Astrocyte of the cerebellum (primary cell): ENCODE measurements around the gene HOXD13.

Experiments
- DNase-seq: peaks from one replicate; pipeline ENCODE4 v3.0.0-alpha.2; 2011; ENCODE audit warnings: low read depth
- H3K4me3 ChIP-seq: 2 replicates; pipeline ENCODE4 v1.5.1; 2011; ENCODE audit warnings: mild to moderate bottlenecking, low read depth, low read length, moderate library complexity
- in situ Hi-C: cut with HindIII; loops from 2 replicates; pipeline ENCODE4 v1.10.0; 2017; ENCODE audit warnings: low sequenced_read_pairs
- TF ChIP-seq, protein P1 (sequence below): IDR thresholded peaks from 2 replicates; pipeline ENCODE4 v1.5.1; 2012; ENCODE audit warnings: low read length, low read depth, moderate library complexity, mild to moderate bottlenecking; ENCODE audit errors: missing control alignments

The HOXD13 gene

GRCh38 chr2:176103194-176103593 is 10.7 kb downstream of the HOXD13 start:
- TF ChIP-seq, protein P1, sequence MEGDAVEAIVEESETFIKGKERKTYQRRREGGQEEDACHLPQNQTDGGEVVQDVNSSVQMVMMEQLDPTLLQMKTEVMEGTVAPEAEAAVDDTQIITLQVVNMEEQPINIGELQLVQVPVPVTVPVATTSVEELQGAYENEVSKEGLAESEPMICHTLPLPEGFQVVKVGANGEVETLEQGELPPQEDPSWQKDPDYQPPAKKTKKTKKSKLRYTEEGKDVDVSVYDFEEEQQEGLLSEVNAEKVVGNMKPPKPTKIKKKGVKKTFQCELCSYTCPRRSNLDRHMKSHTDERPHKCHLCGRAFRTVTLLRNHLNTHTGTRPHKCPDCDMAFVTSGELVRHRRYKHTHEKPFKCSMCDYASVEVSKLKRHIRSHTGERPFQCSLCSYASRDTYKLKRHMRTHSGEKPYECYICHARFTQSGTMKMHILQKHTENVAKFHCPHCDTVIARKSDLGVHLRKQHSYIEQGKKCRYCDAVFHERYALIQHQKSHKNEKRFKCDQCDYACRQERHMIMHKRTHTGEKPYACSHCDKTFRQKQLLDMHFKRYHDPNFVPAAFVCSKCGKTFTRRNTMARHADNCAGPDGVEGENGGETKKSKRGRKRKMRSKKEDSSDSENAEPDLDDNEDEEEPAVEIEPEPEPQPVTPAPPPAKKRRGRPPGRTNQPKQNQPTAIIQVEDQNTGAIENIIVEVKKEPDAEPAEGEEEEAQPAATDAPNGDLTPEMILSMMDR = no peak
- in situ Hi-C loops = loop anchor here (25.0 kb wide), 1 partner anchor 1034 kb away; no protein-coding TSS in a partner anchor
- no peak for DNase-seq
- no peak overlapping the region for H3K4me3 ChIP-seq

DNA sequence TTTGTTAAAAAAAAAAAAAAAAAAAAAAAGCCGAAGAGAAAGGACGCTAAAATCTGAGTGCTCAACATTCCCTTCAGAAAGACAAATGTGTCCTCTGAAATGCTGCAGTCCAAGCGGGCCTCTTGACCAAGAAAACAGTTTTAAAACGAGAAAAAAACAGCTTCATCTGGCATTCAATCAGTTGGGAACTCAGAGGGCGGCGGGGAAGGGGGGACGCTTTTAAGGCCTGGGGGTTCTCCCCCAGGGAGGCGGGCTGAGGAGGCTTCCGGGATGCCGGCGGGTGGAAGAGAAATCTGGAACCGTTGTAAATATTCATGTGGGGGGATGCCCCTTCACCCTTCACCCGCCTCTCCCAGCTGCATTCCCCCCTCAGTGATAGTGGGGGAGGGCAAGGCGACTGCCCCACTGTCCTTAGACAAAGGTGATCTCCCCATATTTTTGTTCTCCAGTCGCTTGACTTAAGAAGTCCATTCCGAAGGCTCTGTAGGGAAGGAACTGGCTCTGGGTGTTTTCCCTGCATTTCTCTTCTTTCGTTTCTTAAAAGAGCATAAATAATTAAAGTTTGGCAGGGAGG is 11.3 kb downstream of the HOXD13 start:
- no peak overlapping the region for H3K4me3 ChIP-seq
- TF ChIP-seq, protein P1 = no peak
- DNase-seq = no peak
- in situ Hi-C loops = loop anchor here (25.0 kb wide), 1 partner anchor 1033 kb away; no protein-coding TSS in a partner anchor

- in situ Hi-C loops = loop anchor here (25.0 kb wide), 1 partner anchor 1033 kb away; no protein-coding TSS in a partner anchor
- TF ChIP-seq, protein P1 = no peak
- no peak overlapping the region for H3K4me3 ChIP-seq
- DNase-seq = no peak
Measured at GRCh38 chr2:176104316-176105077, 12.0 kb downstream of the HOXD13 start.

GRCh38 chr2:176105078-176105729 is 12.7 kb downstream of the HOXD13 start:
- TF ChIP-seq, protein P1 = no peak
- no peak overlapping the region for H3K4me3 ChIP-seq
- DNase-seq = no peak
- in situ Hi-C loops = loop anchor here (25.0 kb wide), 1 partner anchor 1032 kb away; no protein-coding TSS in a partner anchor

- TF ChIP-seq, protein P1 = no peak
- H3K4me3 ChIP-seq = no peak overlapping the region
- no peak for DNase-seq
- in situ Hi-C loops = loop anchor here (25.0 kb wide), 1 partner anchor 1031 kb away; no protein-coding TSS in a partner anchor
Measured at GRCh38 chr2:176105730-176106580, 13.4 kb downstream of the HOXD13 start.
